ENCODE measurements around the gene SAP30L. TPM values are rescaled to one million over a fixed set of nuclear protein-coding genes. Genes with fewer than 3 reads are reported as not detected.

The SAP30L gene
- total and polyA plus RNA-seq, 2 of the 13 experiments (the other 11 are each of a cell fraction or from before 2014, with no cell fraction given) = 27.9 to 37.2 TPM

- intact Hi-C loops (cut with micrococcal nuclease; ENCODE audit: unreplicated experiment) = no loop called here
- Histone ChIP-seq H2AFZ (ENCODE audit: low read length) (no peak overlapping the region), H3K27ac (ENCODE audit: extremely low read length, insufficient read depth, low read length) (no peak overlapping the region), H3K4me2 (ENCODE audit: low read depth, low read length) (no peak overlapping the region), H3K79me2 (ENCODE audit: insufficient read depth, low read length) (no peaks in the 10 kb centered on the region), H3K9me3 (ENCODE audit: low read length) (no peaks in the 10 kb centered on the region), H3K27me3 (ENCODE audit: control insufficient read depth in 1 of 2, insufficient read depth in 2 of 2, low read length in 2 of 2) (peaks cover 0 to 28% of the 10 kb centered on the region in 2 experiments; a peak in 2 of 5 replicates), H3K4me1 (ENCODE audit: insufficient read depth, low read length) (no peaks in the 10 kb centered on the region), H3K4me3 (replicated peaks in 1 of 3; ENCODE audit: insufficient read depth in 1 of 3, low read depth in 2 of 3, low read length in 3 of 3) (no peak overlapping the region), H3K36me3 (replicated peaks in 1 of 2; ENCODE audit: control insufficient read depth in 1 of 2, insufficient read depth in 2 of 2, low read length in 2 of 2) (no peaks in the 10 kb centered on the region), H3K9ac (ENCODE audit: insufficient read depth, low read depth, low read length) (no peak overlapping the region), H4K20me1 (ENCODE audit: insufficient read depth, low read length) (no peaks in the 10 kb centered on the region)
- in situ Hi-C loops (cut with HindIII; ENCODE audit: extremely low pct_ligation_motif_present, low pct_unique_long_range_greater_than_20kb) = no loop called here
- FAIRE-seq (no peak), DNase-seq (ENCODE audit: low spot score) (no peak), ATAC-seq (no peak)
- CTCF ChIA-PET (ENCODE audit: low intra/inter-chr PET ratio, low total read pairs) = no interaction called here
- no TSS peak for BruUV-seq (replicated peaks)
- POLR2A ChIA-PET = no interaction called here
- WGBS (ENCODE audit: low lambda C conversion rate) = 0% methylated on average over 2 of the region's 2 CpGs
- TF ChIP-seq MXD4 (CRISPR knock-in tag; IDR thresholded peaks at IDR 0.05) (no peak), YEATS4 (CRISPR knock-in tag; IDR thresholded peaks at IDR 0.05; ENCODE audit: borderline replicate concordance) (no peak), CREB3 (CRISPR knock-in tag; IDR thresholded peaks at IDR 0.05) (no peak), ZNF589 (CRISPR knock-in tag; conservative IDR thresholded peaks at IDR 0.05) (no peak), ATF4 (CRISPR knock-in tag; IDR thresholded peaks at IDR 0.05) (no peak), MZF1 (CRISPR knock-in tag; IDR thresholded peaks at IDR 0.05; ENCODE audit: borderline replicate concordance) (no peak), SUZ12 (IDR thresholded peaks at IDR 0.05; ENCODE audit: low read depth, low read length) (no peak), ZFP41 (CRISPR knock-in tag; IDR thresholded peaks at IDR 0.05; ENCODE audit: borderline replicate concordance) (no peak), ATF1 (CRISPR knock-in tag; IDR thresholded peaks at IDR 0.05) (no peak), CSRNP1 (CRISPR knock-in tag; IDR thresholded peaks at IDR 0.05) (no peak), ZBTB25 (CRISPR knock-in tag; IDR thresholded peaks at IDR 0.05) (no peak), SKIL (CRISPR knock-in tag; IDR thresholded peaks at IDR 0.05; ENCODE audit: borderline replicate concordance) (no peak), ZNF572 (CRISPR knock-in tag; IDR thresholded peaks at IDR 0.05) (no peak), MEIS1 (CRISPR knock-in tag; IDR thresholded peaks at IDR 0.05; ENCODE audit: borderline replicate concordance) (no peak), PATZ1 (CRISPR knock-in tag; IDR thresholded peaks at IDR 0.05) (no peak), AKAP8 (CRISPR knock-in tag; IDR thresholded peaks at IDR 0.05) (no peak), SRSF1 (optimal IDR thresholded peaks at IDR 0.05; ENCODE audit: low read depth, low read length) (no peak)
Observed at GRCh38 chr5:154491941-154492340, 46.1 kb downstream of the SAP30L start.
